ENCODE results near the gene VSX1.

Gene VSX1

DNA sequence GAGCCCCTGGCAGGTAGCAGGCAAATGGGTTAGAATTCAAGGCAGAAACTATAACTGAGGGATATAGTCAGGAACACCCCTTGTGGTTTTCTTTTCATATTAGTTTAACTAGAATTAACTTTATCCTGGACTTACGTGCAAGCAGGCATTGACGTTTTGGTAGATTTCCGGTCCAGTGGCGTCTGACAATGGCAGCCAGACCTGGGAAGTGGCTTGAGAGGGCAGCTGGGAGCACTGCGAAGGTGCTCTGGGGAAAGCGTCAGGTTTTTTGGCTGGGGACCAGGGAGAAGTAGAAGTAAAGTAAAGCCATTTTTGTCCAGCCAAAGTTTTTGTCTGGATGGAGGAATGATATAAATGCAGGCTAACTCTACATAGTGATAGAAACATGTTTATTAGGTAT is 15.6 kb downstream of the VSX1 start:
- no peak overlapping the region for H3K4me3 ChIP-seq (ENCODE audit: low read depth, low read length)
- TF ChIP-seq, protein P1, sequence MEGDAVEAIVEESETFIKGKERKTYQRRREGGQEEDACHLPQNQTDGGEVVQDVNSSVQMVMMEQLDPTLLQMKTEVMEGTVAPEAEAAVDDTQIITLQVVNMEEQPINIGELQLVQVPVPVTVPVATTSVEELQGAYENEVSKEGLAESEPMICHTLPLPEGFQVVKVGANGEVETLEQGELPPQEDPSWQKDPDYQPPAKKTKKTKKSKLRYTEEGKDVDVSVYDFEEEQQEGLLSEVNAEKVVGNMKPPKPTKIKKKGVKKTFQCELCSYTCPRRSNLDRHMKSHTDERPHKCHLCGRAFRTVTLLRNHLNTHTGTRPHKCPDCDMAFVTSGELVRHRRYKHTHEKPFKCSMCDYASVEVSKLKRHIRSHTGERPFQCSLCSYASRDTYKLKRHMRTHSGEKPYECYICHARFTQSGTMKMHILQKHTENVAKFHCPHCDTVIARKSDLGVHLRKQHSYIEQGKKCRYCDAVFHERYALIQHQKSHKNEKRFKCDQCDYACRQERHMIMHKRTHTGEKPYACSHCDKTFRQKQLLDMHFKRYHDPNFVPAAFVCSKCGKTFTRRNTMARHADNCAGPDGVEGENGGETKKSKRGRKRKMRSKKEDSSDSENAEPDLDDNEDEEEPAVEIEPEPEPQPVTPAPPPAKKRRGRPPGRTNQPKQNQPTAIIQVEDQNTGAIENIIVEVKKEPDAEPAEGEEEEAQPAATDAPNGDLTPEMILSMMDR (IDR thresholded peaks at IDR 0.05; ENCODE audit: control insufficient read depth, extremely low read depth, insufficient read depth): no peak
- DNase-seq (ENCODE audit: low read depth): no peak

GRCh38 chr20:25065625-25066338 is 16.2 kb downstream of the VSX1 start:
- peak; percentile 62 for DNase-seq (ENCODE audit: low read depth)
- H3K4me3 ChIP-seq (ENCODE audit: low read depth, low read length): no peak overlapping the region
- TF ChIP-seq, protein P1 (IDR thresholded peaks at IDR 0.05; ENCODE audit: control insufficient read depth, extremely low read depth, insufficient read depth): peak; percentile 78

DNA sequence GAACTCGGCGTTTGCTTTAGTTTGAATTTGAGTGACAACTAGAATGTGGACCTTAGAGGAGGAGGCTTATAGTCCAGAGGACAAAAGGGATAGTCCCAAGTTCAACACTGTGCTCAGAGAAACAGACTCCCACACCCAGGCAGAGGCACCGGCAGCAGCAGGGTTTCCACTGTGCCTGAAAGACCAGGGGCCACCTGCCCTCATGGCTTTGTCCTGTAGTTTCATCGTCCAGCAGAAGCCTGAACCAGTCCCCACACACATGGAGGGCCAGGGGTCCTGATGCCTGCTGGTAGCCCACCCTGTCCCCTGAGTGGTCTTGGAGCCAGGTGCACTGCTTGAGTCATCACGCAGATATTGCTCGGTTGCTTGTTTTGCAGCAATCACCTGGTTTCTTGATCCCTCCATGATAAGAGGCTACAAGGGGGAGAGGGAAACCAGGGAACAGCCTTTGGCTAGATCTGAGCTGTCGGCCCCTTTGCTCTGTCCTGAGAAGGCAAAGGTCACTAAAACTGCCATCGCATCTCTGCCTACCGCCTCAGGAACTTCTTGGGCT is 16.8 kb downstream of the VSX1 start:
- no peak overlapping the region for H3K4me3 ChIP-seq (ENCODE audit: low read depth, low read length)
- no peak for DNase-seq (ENCODE audit: low read depth)
- TF ChIP-seq, protein P1 (IDR thresholded peaks at IDR 0.05; ENCODE audit: control insufficient read depth, extremely low read depth, insufficient read depth): no peak

GRCh38 chr20:25064561-25065071 is 17.3 kb downstream of the VSX1 start:
- no peak overlapping the region for H3K4me3 ChIP-seq (ENCODE audit: low read depth, low read length)
- no peak for DNase-seq (ENCODE audit: low read depth)
- TF ChIP-seq, protein P1 (IDR thresholded peaks at IDR 0.05; ENCODE audit: control insufficient read depth, extremely low read depth, insufficient read depth): no peak

DNA sequence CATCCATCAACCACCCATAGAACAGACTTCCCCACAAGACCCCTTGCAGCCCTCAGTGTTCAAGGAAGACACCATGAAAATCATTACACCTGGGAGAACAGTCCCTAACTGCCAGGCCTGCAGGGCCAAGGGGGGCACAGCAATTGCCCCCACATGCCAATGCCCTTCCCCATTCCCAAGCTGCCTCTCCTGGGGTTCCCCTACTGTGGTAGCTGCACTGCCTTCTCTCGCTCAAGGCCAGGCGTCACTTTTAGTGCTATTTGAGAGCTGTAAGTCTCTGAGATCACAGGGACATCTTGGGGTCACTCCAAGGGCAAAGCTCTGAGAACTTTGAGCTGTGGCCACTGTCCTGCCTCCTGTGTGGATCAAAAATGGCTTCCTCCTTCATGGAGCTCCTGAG is 18.0 kb downstream of the VSX1 start:
- no peak overlapping the region for H3K4me3 ChIP-seq (ENCODE audit: low read depth, low read length)
- TF ChIP-seq, protein P1 (IDR thresholded peaks at IDR 0.05; ENCODE audit: control insufficient read depth, extremely low read depth, insufficient read depth): no peak
- no peak for DNase-seq (ENCODE audit: low read depth)

- no peak overlapping the region for H3K4me3 ChIP-seq (ENCODE audit: low read depth, low read length)
- DNase-seq (ENCODE audit: low read depth): no peak
- TF ChIP-seq, protein P1 (IDR thresholded peaks at IDR 0.05; ENCODE audit: control insufficient read depth, extremely low read depth, insufficient read depth): no peak
Measured at GRCh38 chr20:25063546-25063945, 18.4 kb downstream of the VSX1 start.

Data from LNCaP clone FGC (cell line).